Cardiac fibroblast (primary cell): ENCODE data around the gene DUSP1.

ENCODE experiments used
- DNase-seq, 2 donors: peaks; one replicate each; pipeline versions ENCODE4 v3.0.0 to v3.0.0-alpha.2; 2010; ENCODE audit warnings: low read depth in 2 of 2
- H3K4me3 ChIP-seq, 2 donors: replicated peaks in 1 of 2; 1 replicate in 1 of 2; 2 replicates in 1 of 2; pipeline ENCODE4 v1.5.1; 2011; ENCODE audit warnings: low read depth in 2 of 2, low read length in 2 of 2, mild to moderate bottlenecking in 2 of 2, moderate library complexity in 1 of 2
- TF ChIP-seq, protein P1 (sequence below): IDR thresholded peaks from one replicate; pipeline ENCODE4 v1.5.1; 2011; ENCODE audit warnings: low read depth, mild to moderate bottlenecking, low read length, inconsistent platforms

Gene DUSP1

DNA sequence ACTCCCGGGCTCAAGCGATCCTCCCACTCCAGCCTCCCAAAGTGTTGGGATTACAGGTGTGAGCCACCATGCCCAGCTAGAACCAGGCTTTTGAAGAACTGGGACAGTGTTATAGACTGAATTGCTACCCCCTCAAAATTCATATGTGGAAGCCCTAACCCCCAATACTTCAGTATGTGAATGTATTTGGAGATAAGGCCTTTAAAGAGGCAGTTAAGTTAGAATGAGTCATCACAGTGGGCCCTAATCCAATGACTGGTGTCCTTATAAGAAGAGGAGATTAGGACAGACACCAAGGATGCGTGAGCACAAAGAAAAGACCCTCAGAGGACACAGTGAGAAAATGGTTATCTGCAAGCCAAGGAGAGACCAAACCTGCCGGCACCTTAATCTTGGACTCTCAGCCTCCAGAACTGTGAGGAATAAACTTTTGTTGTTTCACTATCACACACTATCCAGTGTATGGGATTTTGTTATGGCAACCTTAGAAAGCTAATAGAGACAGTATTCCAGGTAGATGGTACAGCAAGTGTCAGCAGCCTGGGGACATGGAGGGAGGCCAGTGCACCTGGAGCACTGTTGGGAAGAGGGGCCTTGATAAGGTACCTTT is 31.7 kb upstream of the DUSP1 start:
- DNase-seq: peak; percentile 69 to 75
- H3K4me3 ChIP-seq: no peak overlapping the region
- TF ChIP-seq, protein P1, sequence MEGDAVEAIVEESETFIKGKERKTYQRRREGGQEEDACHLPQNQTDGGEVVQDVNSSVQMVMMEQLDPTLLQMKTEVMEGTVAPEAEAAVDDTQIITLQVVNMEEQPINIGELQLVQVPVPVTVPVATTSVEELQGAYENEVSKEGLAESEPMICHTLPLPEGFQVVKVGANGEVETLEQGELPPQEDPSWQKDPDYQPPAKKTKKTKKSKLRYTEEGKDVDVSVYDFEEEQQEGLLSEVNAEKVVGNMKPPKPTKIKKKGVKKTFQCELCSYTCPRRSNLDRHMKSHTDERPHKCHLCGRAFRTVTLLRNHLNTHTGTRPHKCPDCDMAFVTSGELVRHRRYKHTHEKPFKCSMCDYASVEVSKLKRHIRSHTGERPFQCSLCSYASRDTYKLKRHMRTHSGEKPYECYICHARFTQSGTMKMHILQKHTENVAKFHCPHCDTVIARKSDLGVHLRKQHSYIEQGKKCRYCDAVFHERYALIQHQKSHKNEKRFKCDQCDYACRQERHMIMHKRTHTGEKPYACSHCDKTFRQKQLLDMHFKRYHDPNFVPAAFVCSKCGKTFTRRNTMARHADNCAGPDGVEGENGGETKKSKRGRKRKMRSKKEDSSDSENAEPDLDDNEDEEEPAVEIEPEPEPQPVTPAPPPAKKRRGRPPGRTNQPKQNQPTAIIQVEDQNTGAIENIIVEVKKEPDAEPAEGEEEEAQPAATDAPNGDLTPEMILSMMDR: no peak

DNA sequence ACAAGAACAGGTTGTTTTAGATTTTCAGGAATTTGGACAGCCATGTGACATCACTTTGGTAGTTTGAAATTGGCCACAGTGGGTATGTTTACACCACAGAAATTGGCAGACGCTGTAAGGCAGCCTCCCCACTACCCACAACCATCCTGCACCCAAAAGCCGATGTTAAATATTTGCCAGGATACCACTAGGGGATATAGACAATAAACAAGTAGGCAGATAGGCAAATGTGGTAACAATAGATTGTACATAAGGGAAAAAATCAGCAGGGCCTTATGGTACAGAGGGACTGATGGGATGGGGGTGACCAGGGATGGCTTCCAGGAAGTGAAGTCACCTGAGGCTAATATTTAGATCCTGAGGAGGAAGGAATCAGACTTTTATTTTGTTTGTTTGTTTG is 31.1 kb upstream of the DUSP1 start:
- no peak for DNase-seq
- H3K4me3 ChIP-seq: no peak overlapping the region
- TF ChIP-seq, protein P1: no peak

DNA sequence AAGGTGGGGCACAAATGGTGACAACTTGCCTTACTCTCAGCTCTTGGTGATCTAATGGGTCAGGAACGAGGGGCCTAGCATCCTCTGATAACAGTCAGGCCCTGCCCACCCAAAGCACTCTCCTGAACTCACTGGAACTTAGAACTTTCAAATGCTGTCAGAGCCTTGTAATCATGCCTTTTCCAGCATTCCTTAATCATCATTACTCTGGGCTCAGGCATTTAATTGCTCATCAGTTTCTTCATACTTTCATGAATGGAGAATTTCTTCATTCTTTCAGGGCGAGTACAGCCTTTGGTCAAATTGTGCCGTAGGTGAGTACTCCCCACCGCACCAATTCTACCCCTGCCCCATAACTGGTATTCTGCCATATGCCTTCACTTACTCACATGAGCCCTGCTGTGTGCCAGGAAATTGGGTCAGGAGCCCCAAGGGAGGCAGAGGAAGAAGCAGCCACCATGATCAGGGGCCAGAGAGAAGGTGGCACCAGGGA is 30.2 kb upstream of the DUSP1 start:
- no peak overlapping the region for H3K4me3 ChIP-seq
- DNase-seq: peak; percentile 91 to 98
- TF ChIP-seq, protein P1: no peak

DNA sequence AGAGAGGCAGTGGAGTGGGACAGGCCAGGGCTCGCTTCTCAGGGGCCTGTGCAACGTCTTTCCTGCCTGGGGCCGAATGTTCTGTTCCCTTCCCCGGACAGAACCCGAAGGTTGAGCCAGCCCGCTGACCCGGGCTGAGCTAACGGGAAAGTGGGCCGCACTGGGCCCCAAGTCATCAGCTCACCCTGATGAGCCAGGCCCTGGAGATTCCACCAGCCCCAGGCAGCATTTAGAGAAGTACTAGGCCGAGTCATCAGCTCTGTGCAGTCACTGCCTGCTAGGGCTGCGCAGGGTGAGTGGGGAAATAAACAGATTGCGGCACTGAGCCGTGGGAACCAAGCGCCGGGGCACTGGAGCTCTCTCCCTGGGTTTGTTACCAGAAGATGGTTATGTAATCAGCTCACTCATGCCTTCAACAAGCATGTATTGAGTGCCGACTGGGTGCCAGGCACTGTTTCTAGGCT is 29.1 kb upstream of the DUSP1 start:
- TF ChIP-seq, protein P1: no peak
- H3K4me3 ChIP-seq: no peak overlapping the region
- peak; percentile 95 to 99 for DNase-seq

DNA sequence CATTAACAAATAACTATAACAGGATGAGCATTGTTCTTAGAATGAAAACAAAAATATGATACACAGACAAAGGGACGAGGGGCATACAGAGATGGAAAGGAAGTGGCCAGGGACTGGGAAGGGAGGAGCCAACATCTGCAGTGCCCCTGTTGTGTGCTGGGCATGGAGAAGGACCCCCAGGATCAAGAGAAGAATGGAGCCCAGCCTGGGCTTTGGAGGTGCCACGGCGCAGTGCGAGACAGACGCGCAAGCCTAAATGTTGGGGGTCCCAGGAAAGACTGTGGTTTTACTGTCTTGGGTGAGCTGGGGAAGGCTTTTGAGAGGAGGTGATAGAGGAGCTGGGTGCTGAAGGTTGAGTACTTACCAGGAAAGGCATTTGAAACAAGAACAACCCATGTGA is 28.4 kb upstream of the DUSP1 start:
- TF ChIP-seq, protein P1: no peak
- DNase-seq: no peak
- no peak overlapping the region for H3K4me3 ChIP-seq

DNA sequence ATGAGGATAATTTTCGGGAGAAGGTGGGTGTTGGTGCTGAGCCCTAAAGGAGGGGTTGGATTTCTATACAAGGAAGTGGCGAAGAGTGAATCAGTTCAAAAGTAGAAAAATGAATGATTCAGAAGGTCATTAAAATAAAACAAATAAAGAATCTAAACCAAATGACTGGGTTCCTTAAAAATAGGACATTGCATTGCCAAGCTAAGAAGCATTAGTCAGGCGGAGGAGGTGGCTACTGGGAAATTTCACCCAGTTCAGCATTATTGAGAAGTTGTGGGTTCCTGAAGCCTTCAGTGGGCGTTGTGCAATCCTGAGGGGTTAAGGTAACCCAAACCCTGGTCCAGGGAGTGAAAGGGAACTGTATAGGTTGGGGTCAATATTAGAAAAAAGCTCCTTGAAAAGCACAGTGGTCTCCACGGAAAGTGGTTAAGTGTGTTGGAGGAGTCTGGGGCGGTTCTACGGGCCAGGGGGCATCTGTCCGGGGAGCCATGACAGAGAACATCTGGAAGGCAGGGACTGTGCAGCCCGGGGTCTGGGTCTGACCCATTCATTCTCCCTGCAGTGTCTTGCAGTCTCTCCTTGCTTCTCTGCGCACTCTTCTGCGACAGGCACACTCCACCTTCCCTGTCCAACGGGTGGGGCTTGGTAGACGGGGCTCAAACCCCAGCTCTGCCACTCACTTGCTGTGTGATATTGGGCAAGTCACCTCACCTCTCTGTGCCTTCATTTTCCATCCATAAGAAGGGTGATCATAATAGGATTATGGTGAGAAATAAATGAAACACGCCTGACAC is 27.6 kb upstream of the DUSP1 start:
- TF ChIP-seq, protein P1: no peak
- no peak overlapping the region for H3K4me3 ChIP-seq
- DNase-seq: peak; percentile 85 to 97
